Limb (tissue), 2 donors: ENCODE measurements around the gene TIRAP.

Source experiments
- DNase-seq, 2 donors: peaks; one replicate each; pipeline ENCODE4 v3.0.0-alpha.2; 2016; ENCODE audit errors: extremely low spot score in 2 of 2

TIRAP gene

DNA sequence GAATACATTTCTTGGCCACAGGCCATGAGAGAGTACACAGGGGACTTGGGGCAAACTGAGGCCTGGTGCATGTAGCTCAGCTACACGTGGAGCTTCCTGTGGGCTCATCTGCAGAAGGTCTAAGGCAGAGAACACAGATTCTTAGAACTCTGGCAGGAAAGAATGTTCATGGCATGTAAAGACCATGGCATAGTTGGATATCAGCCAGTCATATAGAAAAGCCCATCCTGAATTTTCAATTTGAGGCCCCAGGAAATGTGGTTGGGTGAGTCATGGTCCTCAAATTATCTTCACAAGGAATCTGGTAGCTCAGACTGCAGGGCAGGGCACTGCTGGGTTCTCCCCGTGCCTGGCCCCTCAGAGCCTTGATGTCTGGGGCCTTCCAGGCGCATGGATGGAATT is 58.9 kb downstream of the TIRAP start:
- no peak for DNase-seq

DNA sequence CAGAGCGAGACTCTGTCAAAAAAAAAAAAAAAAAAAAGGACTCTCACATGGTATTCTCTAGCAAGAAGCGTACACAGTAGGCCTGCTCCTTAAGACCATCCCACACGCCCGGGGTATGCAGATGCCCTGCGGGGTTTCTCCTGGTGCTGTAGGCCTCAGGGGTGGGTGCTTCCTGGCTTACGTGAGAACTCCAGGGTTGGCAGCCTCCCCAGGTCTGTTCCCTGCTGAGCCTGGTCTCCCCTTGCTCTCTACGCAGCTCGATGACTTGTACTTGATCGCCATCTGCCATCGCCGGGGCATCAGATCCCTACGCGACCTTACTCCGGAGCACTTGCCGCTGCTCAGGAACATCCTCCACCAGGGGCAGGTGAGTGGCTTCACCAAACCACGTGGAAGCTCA is 60.2 kb downstream of the TIRAP start:
- DNase-seq = no peak
